GM18505 (cell line): ENCODE data around the gene DYNC2I2.
"Not testable (repeated sequence)": the region's sequence is repeated elsewhere in the genome, so short reads cannot be mapped to it uniquely, and the experiment has no call there.

Experiments
- ATAC-seq: cut with Tn5 transposase; IDR thresholded peaks from one replicate; pipeline ENCODE4 v1.9.1; 2021; ENCODE audit not compliant: unreplicated experiment
- POLR2A ChIP-seq: IDR thresholded peaks from 4 replicates; pipeline ENCODE4 v1.6.1; 2011; ENCODE audit warnings: borderline replicate concordance; ENCODE audit not compliant: insufficient read depth, insufficient read length; ENCODE audit errors: extremely low read depth

Gene DYNC2I2

GRCh38 chr9:128595471-128595870 lies 61.2 kb downstream of the DYNC2I2 start:
- no peak for TF ChIP-seq POLR2A
- no peak for ATAC-seq

DNA sequence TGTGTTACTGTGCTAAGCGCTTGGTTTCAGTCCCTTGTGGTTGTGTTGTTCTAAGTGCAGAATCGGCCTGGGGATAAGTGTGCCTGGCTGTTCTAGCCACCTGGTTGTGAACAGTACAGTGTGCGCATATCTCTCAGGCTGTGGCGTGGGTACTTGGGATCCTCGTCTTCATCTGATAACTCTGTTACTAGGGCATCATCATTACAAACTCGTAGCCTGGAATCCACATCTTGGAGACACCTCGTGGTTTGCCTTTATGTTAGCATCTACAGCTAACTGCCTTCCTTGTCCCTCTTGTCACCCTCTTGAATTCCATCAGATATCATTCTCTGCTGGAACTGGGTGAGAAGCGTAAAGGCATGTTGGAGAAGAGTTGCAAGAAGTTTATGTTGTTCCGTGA lies 62.8 kb downstream of the DYNC2I2 start:
- no peak for TF ChIP-seq POLR2A
- ATAC-seq = no peak

DNA sequence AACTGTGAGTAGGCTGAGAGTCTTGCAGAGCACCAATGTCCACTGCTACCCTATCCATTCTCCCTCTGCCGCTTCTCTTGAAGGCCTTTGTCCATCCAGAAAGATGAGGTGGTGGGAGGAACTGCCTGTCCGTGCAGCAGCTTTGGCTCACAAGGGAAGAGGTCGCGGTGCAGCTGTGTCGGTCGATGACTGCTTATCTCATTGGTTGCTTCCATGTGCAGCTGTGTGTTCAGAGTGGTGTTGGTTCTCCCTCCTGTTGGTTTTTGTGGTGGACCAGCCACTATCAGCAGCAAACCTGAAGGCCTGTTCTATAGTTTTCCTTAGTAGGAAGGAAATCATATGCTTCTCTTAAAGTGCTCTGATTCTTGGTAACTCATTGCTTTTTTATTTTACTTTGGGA lies 63.6 kb downstream of the DYNC2I2 start:
- TF ChIP-seq POLR2A = no peak
- ATAC-seq = no peak

DNA sequence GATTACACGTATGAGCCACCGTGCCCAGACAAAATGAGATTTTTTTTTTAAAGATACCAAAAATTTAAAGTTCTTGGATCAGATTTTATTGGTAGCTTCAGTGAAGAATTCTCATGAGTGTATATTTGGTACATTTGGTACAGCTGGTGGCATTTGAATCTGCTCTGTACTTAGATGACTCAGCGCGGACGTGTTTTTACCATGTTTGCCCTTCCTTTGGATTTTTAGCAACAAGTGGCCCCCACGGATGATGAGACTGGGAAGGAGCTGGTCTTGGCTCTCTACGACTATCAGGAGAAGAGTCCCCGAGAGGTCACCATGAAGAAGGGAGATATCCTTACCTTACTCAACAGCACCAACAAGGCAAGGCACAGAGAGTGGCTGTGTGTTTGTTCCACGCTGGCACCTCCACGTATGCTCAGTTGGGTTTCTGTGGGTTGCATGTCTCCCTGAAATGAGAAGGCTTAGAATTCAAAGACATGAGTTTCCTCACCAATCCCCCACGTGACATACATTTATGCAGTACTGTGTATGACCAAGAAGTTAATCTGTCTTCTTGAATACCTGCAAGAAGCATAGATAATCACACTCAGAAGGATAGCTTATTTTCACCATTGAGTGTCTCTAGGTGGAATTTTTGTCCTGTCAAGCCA lies 67.9 kb downstream of the DYNC2I2 start:
- no peak for ATAC-seq
- no peak for TF ChIP-seq POLR2A

- no peak for ATAC-seq
- no peak for TF ChIP-seq POLR2A
These were observed 69.2 kb downstream of the DYNC2I2 start for GRCh38 chr9:128587453-128587852.

DNA sequence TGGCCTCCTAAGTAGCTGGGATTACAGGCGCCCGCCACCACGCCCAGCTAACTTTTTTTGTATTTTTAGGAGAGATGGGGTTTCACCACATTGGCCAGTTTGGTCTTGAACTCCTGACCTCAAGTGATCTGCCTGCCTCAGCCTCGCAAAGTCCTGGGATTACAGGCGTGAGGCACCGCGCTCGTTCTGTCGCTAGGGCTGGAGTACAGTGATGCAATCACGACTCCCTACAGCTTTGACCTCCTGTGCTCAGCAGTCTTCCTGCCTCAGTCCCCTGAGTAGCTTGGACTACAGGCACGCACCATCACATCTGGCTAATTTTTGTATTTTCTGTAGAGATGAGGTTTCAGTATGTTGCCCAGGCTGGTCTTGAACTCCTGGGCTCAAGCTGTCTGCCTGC lies 69.7 kb downstream of the DYNC2I2 start:
- not testable (repeated sequence) for ATAC-seq

- ATAC-seq = not testable (repeated sequence)
These were observed 71.5 kb downstream of the DYNC2I2 start for GRCh38 chr9:128585155-128585554.
